A549 (cell line): Measurements from ENCODE around the gene TMEM272. TPM values are rescaled to one million over a fixed set of nuclear protein-coding genes. Genes with fewer than 3 reads are reported as not detected.

Experiments used
- ATAC-seq, 2 experiments: fragments of 200-7000 bp in 1 of 2; fragments of >200 bp in 1 of 2; cut with Nextera tagmentation in 1 of 2; cut with Tn5 transposase in 1 of 2; 3 replicates each; pipeline versions ENCODE4 v1.8.0 to v1.9.1; 2018 to 2020; ENCODE audit warnings: mild to moderate bottlenecking in 1 of 2, moderate library complexity in 1 of 2
- CTCF ChIA-PET: fragments of 300-600 bp; sonication (Branson Sonifier 250); formaldehyde crosslinking; extraction: SDS; loops from one replicate; lab custom pipeline; 2021; ENCODE audit warnings: antibody characterized with exemption, inconsistent platforms; lab: Yijun Ruan, JAX
- POLR2A ChIA-PET: fragments of 350-600 bp; formaldehyde crosslinking; extraction: SDS; loops from one replicate; lab custom pipeline; 2021; ENCODE audit warnings: antibody characterized with exemption, inconsistent platforms; lab: Yijun Ruan, JAX
- DNase-seq, 2 experiments: peaks; one replicate each; pipeline versions ENCODE4 v3.0.0 to v3.0.0-alpha.2; 2011 to 2016; ENCODE audit warnings: low read depth in 1 of 2, low spot score in 1 of 2
- FAIRE-seq: peaks from 2 replicates; lab custom pipeline; 2011; peaks lifted over from hg19 to GRCh38; lab: Jason Lieb, UNC
- H3K27ac ChIP-seq, 2 experiments: fragments of >200 bp; sonication (Bioruptor Twin); formaldehyde crosslinking; 3 replicates each; pipeline ENCODE4 v1.5.1; 2016 to 2017
- H3K4me1 ChIP-seq: fragments of >200 bp; sonication (Bioruptor Twin); formaldehyde crosslinking; 3 replicates; pipeline ENCODE4 v1.6.1; 2016
- H3K4me2 ChIP-seq: fragments of >200 bp; sonication (Bioruptor Twin); formaldehyde crosslinking; 3 replicates; pipeline ENCODE4 v1.6.1; 2016
- H3K4me3 ChIP-seq: fragments of >200 bp; sonication (Bioruptor Twin); formaldehyde crosslinking; 3 replicates; pipeline ENCODE4 v1.5.1; 2016
- H3K9me3 ChIP-seq: fragments of >200 bp; sonication (Bioruptor Twin); formaldehyde crosslinking; 3 replicates; pipeline ENCODE4 v1.6.1; 2016
- CBX8 ChIP-seq: fragments of 200-600 bp; sonication (generic); IDR thresholded peaks from 2 replicates; pipeline ENCODE4 v1.6.1; 2016
- EHF ChIP-seq: fragments of 250-450 bp; sonication (Bioruptor Pico); IDR thresholded peaks from 2 replicates; pipeline ENCODE4 v1.5.0; 2020; ENCODE audit warnings: mild to moderate bottlenecking
- EHMT2 ChIP-seq: fragments of 200-600 bp; sonication (generic); IDR thresholded peaks from 2 replicates; pipeline ENCODE4 v1.6.1; 2016; ENCODE audit warnings: antibody characterized with exemption, low read depth, mild to moderate bottlenecking, moderate library complexity
- FOSB ChIP-seq: fragments of 250-450 bp; sonication (Bioruptor Pico); IDR thresholded peaks from 2 replicates; pipeline ENCODE4 v1.5.0; 2020; ENCODE audit warnings: mild to moderate bottlenecking, moderate library complexity
- FOXS1 ChIP-seq: fragments of 250-450 bp; sonication (Bioruptor Pico); IDR thresholded peaks from 2 replicates; pipeline ENCODE4 v1.5.0; 2020; ENCODE audit warnings: mild to moderate bottlenecking, moderate library complexity
- GATA3 ChIP-seq: IDR thresholded peaks from 2 replicates; pipeline ENCODE4 v1.6.1; 2012; ENCODE audit warnings: borderline replicate concordance
- HEYL ChIP-seq: fragments of 250-450 bp; sonication (Bioruptor Pico); IDR thresholded peaks from 2 replicates; pipeline ENCODE4 v1.8.0; 2021; ENCODE audit warnings: mild to moderate bottlenecking, moderate library complexity
- HOXA7 ChIP-seq: fragments of 250-450 bp; sonication (Bioruptor Pico); IDR thresholded peaks from 2 replicates; pipeline ENCODE4 v1.5.0; 2020; ENCODE audit warnings: mild to moderate bottlenecking, moderate library complexity
- HOXB13 ChIP-seq: fragments of 250-450 bp; sonication (Bioruptor Pico); IDR thresholded peaks from 2 replicates; pipeline ENCODE4 v1.5.0; 2020; ENCODE audit warnings: low read depth, mild to moderate bottlenecking, moderate library complexity
- HOXB5 ChIP-seq: fragments of 250-450 bp; sonication (Bioruptor Pico); IDR thresholded peaks from 2 replicates; pipeline ENCODE4 v1.5.0; 2020; ENCODE audit warnings: mild to moderate bottlenecking, moderate library complexity
- JUN ChIP-seq, 2 experiments: fragments of >200 bp; sonication (Bioruptor Twin); formaldehyde crosslinking; IDR thresholded peaks; 2 replicates in 1 of 2; 3 replicates in 1 of 2; pipeline ENCODE4 v1.6.1; 2016 to 2017
- KDM1A ChIP-seq: fragments of 200-600 bp; sonication (generic); IDR thresholded peaks from 2 replicates; pipeline ENCODE4 v1.6.1; 2016; ENCODE audit warnings: low read depth, mild to moderate bottlenecking
- KDM5A ChIP-seq: fragments of 200-600 bp; sonication (generic); IDR thresholded peaks from 2 replicates; pipeline ENCODE4 v1.6.1; 2016; ENCODE audit warnings: antibody characterized with exemption, mild to moderate bottlenecking
- MAZ ChIP-seq: fragments of 150-350 bp; IDR thresholded peaks from 2 replicates; pipeline ENCODE4 v1.6.1; 2014; ENCODE audit warnings: antibody characterized with exemption, low read depth, low read length, borderline replicate concordance
- MYC ChIP-seq: IDR thresholded peaks from 2 replicates; pipeline ENCODE4 v1.6.1; 2012; ENCODE audit warnings: mild to moderate bottlenecking, inconsistent platforms, low read length, improper control_type of control experiment, borderline replicate concordance
- RCOR1 ChIP-seq: fragments of 150-350 bp; IDR thresholded peaks from 2 replicates; pipeline ENCODE4 v1.6.1; 2014; ENCODE audit warnings: antibody characterized with exemption, low read length, low read depth
- RNF2 ChIP-seq: fragments of 200-600 bp; sonication (generic); IDR thresholded peaks from 2 replicates; pipeline ENCODE4 v1.6.1; 2016; ENCODE audit warnings: low read depth, mild to moderate bottlenecking, antibody characterized with exemption, moderate library complexity, borderline replicate concordance
- ZFP36 ChIP-seq: fragments of 450-650 bp; IDR thresholded peaks from 2 replicates; pipeline ENCODE4 v1.6.1; 2014; ENCODE audit warnings: borderline replicate concordance; ENCODE audit not compliant: partially characterized antibody
- WGBS: methylation state at CpG from one replicate; pipeline ENCODE4 v1.1.6; 2017; ENCODE audit errors: missing lambda C conversion rate; 5-methylcytosine and 5-hydroxymethylcytosine counted together
- polyA plus RNA-seq, 4 experiments: library from polyadenylated mRNA; depleted of rRNA in 3 of 4; stranded (reverse); fragments of >200 nt; fragmentation: RNase III in 1 of 4; extraction: RNeasy Plus Mini Kit Qiagen cat#74134 plus additional on column Dnase treatment in 1 of 4; gene quantifications; 2 replicates in 3 of 4; 3 replicates in 1 of 4; pipeline ENCODE4 v1.2.3, GENCODE V29; 2011 to 2017
- TF ChIP-seq, protein P1 (sequence below): fragments of >200 bp; sonication (Bioruptor Twin); formaldehyde crosslinking; IDR thresholded peaks from 2 replicates; pipeline ENCODE4 v1.6.1; 2016
- TF ChIP-seq, protein P2 (sequence below): fragments of 250-450 bp; sonication (Bioruptor Pico); IDR thresholded peaks from 2 replicates; pipeline ENCODE4 v1.5.0; 2021; ENCODE audit warnings: mild to moderate bottlenecking, moderate library complexity, borderline replicate concordance
- TF ChIP-seq, protein P3 (sequence below): IDR thresholded peaks from 2 replicates; pipeline ENCODE4 v1.6.1; 2012
- TF ChIP-seq, protein P4 (sequence below): fragments of 150-350 bp; IDR thresholded peaks from 2 replicates; pipeline ENCODE4 v1.6.1; 2014; ENCODE audit warnings: low read depth, mild to moderate bottlenecking, low read length
- TF ChIP-seq, protein P5 (sequence below): fragments of >200 bp; sonication (Bioruptor Twin); formaldehyde crosslinking; IDR thresholded peaks from 3 replicates; pipeline ENCODE4 v1.5.1; 2016
- TF ChIP-seq, protein P6 (sequence below): IDR thresholded peaks from 2 replicates; pipeline ENCODE4 v1.6.1; 2012; ENCODE audit warnings: low read depth, borderline replicate concordance

The TMEM272 gene
- polyA plus RNA-seq, 2 of the 4 experiments (the other 2 are of a cell fraction), result not detected

DNA sequence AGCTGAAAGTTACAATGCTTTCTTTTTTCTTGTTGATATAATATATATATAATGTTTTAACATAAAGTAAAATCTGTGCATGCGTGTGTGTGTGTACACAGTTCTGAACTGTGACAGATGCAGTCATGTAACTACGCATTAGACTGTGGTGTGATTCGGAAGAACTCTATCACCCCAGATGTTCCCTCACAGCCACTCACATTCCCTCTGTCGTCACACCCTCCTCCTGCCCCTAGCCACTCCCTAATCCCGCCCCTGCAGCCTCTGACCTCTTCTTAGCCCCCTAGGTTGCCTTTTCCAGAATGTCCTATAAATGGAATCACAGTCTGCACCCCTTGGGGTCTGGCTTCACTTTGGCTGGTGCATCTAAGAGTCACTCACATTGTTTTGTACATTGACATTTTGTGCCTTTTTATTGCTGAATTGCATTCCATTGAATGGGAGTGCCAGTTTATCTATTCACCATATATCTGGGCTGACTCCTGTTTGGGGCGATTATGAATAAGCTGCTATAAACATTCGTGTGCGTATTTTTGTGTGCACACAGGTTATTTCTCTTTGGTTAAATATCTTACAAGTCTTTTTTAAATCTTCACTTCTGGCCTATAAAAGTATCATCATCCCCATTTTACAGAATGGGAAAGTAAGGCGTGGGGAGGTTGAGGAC, 61.4 kb downstream of the TMEM272 start:
- TF ChIP-seq HOXB13 (no peak), RCOR1 (no peak), KDM5A (no peak), FOSB (CRISPR knock-in tag) (no peak), HEYL (no peak), EHF (CRISPR knock-in tag) (no peak)
- TF ChIP-seq, protein P1, sequence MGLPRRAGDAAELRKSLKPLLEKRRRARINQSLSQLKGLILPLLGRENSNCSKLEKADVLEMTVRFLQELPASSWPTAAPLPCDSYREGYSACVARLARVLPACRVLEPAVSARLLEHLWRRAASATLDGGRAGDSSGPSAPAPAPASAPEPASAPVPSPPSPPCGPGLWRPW, result no peak
- TF ChIP-seq, protein P2, sequence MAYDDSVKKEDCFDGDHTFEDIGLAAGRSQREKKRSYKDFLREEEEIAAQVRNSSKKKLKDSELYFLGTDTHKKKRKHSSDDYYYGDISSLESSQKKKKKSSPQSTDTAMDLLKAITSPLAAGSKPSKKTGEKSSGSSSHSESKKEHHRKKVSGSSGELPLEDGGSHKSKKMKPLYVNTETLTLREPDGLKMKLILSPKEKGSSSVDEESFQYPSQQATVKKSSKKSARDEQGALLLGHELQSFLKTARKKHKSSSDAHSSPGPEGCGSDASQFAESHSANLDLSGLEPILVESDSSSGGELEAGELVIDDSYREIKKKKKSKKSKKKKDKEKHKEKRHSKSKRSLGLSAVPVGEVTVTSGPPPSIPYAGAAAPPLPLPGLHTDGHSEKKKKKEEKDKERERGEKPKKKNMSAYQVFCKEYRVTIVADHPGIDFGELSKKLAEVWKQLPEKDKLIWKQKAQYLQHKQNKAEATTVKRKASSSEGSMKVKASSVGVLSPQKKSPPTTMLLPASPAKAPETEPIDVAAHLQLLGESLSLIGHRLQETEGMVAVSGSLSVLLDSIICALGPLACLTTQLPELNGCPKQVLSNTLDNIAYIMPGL (CRISPR knock-in tag), result no peak
- ChIA-PET CTCF (interaction anchor here (0.8 to 6.6 kb wide), 4 partner anchors 14 to 635 kb away, joined by 3 to 33 read pairs (median 3); no protein-coding TSS in a partner anchor), POLR2A (interaction anchor here (1.3 kb wide), 1 partner anchor 330 kb away, joined by 5 read pairs; the partner anchor contains the start of gene INTS6)
- FAIRE-seq (no peak), ATAC-seq (no peak), DNase-seq (no peak)
- 83% methylated on average over 9 of the region's 9 CpGs for WGBS
- Histone ChIP-seq H3K4me1 (no peaks in the 10 kb centered on the region), H3K4me3 (no peak overlapping the region), H3K9me3 (no peaks in the 10 kb centered on the region), H3K27ac (no peak overlapping the region), H3K4me2 (no peak overlapping the region)

DNA sequence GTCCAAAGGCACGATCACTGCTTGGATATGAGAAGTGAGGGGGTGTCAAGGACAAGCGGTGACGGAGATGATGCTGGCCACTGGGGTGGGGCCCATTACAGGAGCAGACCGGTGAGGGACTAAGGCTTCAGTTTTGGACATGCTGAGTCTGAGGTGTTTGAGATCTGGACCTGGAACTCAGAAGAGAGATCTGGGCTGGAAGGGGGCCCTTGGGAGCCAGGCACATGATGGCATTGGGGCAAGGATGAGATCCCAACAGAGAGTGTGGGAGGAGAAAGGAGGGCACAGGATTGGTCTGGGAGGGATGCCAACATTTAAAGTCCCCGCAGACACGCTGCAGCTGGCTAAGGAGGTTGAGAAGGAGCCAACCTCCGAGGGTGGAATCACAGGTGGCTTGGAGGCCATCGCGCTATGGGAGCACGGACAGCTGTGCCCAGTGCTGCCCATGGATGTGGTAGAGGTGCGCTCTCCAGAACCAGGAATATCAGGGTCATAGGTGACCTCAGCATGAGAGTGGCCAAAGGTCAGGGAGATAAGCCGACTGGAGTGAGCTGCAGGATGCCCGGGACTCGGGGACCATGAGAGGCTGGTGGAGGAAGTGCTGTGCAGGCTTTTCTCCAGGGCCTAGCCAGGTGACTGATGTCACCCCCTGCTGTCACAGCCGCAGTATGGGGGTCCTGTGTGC, 62.8 kb downstream of the TMEM272 start:
- CTCF ChIA-PET, result interaction anchor here (0.9 to 6.6 kb wide), 8 partner anchors 10 to 657 kb away, joined by 3 to 33 read pairs (median 3); no protein-coding TSS in a partner anchor
- no peak for FAIRE-seq
- no peak overlapping the region for H3K4me2 ChIP-seq
- TF ChIP-seq RNF2 (no peak), ZFP36 (no peak), MAZ (no peak), MYC (no peak), CBX8 (no peak), FOSB (CRISPR knock-in tag) (no peak), GATA3 (no peak), JUN (IDR thresholded peaks at IDR 0.05) (no peak), HOXB13 (no peak), FOXS1 (CRISPR knock-in tag) (no peak), EHMT2 (no peak), HOXA7 (CRISPR knock-in tag) (no peak), HOXB5 (CRISPR knock-in tag) (no peak), KDM1A (no peak)
- TF ChIP-seq, protein P3, sequence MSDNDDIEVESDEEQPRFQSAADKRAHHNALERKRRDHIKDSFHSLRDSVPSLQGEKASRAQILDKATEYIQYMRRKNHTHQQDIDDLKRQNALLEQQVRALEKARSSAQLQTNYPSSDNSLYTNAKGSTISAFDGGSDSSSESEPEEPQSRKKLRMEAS, result no peak
- TF ChIP-seq, protein P4, sequence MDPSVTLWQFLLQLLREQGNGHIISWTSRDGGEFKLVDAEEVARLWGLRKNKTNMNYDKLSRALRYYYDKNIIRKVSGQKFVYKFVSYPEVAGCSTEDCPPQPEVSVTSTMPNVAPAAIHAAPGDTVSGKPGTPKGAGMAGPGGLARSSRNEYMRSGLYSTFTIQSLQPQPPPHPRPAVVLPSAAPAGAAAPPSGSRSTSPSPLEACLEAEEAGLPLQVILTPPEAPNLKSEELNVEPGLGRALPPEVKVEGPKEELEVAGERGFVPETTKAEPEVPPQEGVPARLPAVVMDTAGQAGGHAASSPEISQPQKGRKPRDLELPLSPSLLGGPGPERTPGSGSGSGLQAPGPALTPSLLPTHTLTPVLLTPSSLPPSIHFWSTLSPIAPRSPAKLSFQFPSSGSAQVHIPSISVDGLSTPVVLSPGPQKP, result no peak
- TF ChIP-seq, protein P5, sequence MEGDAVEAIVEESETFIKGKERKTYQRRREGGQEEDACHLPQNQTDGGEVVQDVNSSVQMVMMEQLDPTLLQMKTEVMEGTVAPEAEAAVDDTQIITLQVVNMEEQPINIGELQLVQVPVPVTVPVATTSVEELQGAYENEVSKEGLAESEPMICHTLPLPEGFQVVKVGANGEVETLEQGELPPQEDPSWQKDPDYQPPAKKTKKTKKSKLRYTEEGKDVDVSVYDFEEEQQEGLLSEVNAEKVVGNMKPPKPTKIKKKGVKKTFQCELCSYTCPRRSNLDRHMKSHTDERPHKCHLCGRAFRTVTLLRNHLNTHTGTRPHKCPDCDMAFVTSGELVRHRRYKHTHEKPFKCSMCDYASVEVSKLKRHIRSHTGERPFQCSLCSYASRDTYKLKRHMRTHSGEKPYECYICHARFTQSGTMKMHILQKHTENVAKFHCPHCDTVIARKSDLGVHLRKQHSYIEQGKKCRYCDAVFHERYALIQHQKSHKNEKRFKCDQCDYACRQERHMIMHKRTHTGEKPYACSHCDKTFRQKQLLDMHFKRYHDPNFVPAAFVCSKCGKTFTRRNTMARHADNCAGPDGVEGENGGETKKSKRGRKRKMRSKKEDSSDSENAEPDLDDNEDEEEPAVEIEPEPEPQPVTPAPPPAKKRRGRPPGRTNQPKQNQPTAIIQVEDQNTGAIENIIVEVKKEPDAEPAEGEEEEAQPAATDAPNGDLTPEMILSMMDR, result no peak
- TF ChIP-seq, protein P6, sequence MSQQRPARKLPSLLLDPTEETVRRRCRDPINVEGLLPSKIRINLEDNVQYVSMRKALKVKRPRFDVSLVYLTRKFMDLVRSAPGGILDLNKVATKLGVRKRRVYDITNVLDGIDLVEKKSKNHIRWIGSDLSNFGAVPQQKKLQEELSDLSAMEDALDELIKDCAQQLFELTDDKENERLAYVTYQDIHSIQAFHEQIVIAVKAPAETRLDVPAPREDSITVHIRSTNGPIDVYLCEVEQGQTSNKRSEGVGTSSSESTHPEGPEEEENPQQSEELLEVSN, result no peak
- no peak overlapping the region for H3K4me3 ChIP-seq
- no peaks in the 10 kb centered on the region for H3K4me1 ChIP-seq
- no peak overlapping the region for H3K27ac ChIP-seq
- POLR2A ChIA-PET, result interaction anchor here (1.3 kb wide), 1 partner anchor 329 kb away, joined by 5 read pairs; the partner anchor contains the start of gene INTS6
- WGBS, result 84% methylated on average over 15 of the region's 15 CpGs
- DNase-seq, result no peak
- no peak; a peak in 1 of 6 replicates for ATAC-seq
- H3K9me3 ChIP-seq, result no peaks in the 10 kb centered on the region
